Measurements from ENCODE around the gene ACSL1.
"Not testable (repeated sequence)": the region's sequence is repeated elsewhere in the genome, so short reads cannot be mapped to it uniquely, and the experiment has no call there.

Gene ACSL1

DNA sequence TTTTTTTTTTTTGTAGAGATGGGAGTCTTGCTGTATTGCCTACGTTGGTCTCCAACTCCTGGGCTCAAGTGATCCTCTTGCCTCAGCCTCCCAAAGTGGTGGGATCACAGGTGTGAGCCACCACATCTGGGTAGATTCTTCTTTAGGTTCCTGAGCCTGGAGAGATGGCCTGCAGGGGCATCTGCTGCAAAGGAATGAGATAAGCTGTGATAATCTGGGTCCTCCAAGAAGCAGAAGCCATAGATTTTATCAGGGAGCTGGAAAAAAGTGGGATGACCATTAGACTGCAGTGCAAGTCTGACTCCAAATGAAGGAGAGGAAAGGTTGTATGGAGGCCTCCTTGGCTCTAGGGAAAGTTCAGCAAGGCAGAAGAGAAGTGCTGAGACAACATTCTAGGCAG, 19.0 kb upstream of the ACSL1 start:
- in situ Hi-C loops (cut with MboI; ENCODE audit: low sequenced_read_pairs) = no loop called here

DNA sequence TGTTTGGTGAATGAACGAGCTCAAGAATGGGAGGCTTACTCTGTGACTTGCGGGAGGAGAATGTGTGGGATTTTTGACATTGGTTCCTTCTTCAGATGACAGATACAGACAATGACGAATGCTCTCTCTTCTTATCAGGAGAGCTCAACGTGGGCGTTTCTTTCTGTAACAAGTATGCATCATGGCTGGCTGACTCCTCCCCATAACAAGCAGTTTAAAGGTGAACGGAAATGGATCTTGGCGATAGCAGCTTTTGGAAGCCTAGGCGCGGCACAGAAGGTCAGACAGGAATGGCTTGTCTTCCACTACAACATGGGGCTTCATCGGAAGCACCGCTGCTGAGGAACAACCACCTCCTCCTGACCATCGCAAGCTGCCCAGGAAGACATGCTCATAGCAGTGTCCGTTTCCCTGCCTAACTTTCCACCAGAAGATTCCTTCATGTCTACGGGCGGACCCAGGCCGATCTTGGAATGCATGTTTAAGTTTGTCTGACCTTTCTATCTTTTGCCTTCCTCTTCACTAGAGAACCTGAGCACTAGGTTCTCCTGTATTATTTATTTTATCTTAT, 18.3 kb upstream of the ACSL1 start:
- in situ Hi-C loops (cut with MboI; ENCODE audit: low sequenced_read_pairs) = no loop called here

DNA sequence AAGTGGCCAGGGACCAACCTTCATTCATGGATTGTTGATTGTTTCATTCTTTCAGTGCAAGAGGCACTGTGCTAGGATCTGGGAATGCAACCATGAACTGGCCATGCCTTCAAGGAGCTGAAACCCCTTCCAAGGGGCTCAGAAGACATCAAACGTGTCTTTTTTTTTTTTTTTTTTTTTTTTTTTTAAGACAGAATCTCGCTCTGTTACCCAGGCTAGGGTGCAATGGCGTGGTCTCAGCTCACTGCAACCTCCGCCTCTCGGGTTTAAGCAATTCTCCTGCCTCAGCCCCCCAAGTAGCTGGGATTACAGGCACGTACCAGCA, 13.3 kb upstream of the ACSL1 start:
- in situ Hi-C loops (cut with MboI; ENCODE audit: low sequenced_read_pairs) = not testable (repeated sequence)

DNA sequence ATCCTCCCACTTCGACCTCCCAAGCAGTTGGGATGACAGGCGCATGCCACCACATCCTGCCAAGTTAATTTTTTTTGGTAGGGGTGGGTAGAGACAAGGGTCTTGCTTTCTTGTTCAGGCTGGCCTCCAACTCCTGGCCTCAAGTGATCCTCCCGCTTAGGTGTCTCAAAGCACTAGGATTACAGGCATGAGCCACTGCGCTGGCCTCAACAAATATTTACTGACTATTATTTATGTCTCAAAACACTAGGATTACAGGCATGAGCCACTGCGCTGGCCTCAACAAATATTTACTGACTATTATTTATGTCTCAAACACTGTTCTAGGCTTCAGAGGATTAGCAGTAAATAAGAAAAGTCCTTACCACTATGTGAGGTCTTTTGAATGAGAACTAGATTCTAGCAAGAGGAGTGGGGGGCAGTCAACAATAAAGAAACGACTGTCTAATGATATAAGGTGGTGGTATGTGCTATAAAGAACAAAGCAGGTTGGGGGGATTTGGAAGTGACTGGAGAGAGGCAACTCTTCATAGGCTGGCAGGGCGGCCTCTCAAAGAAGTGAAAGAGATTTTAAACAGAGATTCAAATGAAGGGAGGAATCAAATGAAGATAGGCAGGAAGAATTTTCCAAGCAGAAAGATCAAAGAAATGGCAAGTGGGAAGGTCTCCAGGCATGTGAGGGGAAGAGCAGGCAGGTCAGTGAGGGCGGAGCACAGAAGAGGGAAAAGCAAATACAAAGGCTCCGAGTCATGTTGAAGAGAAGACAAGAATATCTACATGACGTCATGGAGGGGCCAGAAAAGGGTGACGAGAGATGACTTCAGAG, 12.7 kb upstream of the ACSL1 start:
- in situ Hi-C loops (cut with MboI; ENCODE audit: low sequenced_read_pairs) = no loop called here

DNA sequence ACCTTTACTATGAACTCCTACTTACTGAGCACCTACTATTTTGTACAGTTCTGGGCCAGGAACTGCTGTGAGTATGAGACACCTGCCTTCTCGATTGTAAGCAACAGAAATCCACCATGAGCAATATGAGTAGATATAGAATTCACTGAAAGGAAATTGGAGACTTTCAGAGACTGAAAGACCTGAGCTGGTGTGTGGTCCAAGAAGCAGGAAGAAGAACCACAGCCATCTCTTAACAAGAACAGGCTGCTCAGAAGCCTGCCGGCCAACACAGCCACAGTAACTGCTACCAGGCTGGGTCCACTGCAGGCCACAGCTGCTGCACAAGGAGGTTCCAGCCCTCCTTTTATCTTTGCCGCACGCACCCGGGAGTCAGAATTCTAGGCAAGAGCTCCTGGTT, 10.8 kb upstream of the ACSL1 start:
- in situ Hi-C loops (cut with MboI; ENCODE audit: low sequenced_read_pairs) = no loop called here

DNA sequence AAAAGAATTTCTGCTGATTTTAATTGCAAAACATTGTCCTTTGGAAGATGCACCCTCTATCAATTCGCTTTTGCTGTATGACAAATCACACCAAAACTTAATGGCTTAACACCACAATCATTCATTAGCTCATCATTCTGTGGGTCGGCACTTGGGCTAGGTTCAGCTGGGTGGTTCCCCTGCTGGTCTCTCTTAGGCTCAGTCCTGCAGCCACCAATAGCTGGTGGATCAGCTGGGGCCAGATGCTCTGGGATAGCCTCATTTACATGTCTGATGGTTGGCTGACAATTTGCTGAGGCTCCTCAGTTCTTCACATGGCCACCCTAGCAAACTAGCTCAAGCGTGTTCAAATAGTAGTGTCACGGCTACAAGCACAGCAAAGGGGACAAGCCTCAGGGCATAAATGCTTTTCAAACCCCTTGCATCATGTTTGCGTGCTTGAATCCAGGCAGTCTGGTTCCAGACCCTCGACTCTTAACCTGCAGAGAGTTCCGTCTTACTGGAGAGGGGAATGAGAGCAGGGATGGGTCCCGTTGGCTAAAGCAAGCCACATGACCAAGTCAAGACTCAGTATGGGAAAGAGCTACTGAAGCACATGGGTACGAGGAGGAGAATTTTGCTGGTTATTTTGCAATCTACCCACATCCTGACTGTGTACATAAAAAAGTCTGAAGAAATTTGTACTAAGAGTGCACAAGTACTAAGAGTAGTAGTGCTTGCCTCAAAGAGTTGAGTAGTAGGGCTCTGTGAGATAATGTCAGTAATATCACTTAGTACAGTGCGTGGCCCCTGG, 7.5 kb upstream of the ACSL1 start:
- in situ Hi-C loops (cut with MboI; ENCODE audit: low sequenced_read_pairs) = no loop called here

DNA sequence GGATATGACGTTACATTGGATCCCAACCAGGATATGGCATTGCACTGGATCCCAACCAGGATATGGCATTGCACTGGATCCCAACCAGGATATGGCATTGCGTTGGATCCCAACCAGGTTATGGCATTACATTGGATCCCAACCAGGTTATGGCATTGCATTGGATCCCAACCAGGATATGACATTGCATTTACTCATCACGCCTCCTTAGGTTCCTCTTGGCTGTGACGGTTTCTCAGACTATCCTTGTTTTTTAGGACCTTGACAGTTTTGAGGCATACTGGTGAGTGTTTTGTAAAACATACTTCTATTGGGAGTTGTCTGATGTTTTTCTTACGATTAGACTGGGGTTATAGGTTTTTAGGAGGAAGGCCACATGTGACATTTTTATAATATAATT, 5.4 kb upstream of the ACSL1 start:
- in situ Hi-C loops (cut with MboI; ENCODE audit: low sequenced_read_pairs) = no loop called here

DNA sequence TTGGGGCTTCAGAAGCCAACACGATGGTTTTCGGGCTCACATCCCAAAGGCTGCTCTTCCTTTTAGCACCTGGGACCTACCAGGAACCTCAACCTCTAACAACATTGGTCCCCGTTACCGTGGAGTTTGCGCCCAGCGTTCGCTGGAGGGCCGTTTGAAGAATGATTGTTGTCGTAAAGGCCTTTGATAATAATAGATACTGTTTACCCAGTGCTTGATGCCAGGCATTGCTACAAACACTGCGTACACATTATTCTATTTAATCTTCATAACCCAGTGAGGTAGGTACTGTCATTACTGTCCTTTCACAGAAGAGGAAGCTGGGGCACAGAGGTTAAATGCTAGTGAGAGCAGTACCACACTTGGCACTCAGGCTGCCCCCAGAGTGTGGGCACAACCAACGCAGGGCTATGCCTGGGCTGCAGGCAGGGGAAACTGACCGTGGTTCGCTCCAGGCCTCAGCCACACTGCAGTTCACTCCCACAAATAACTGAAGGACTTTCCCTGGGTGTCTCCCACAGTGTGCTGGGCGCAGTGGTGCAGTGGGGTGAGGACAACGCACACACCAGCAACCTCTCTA, 1.0 kb upstream of the ACSL1 start:
- in situ Hi-C loops (cut with MboI; ENCODE audit: low sequenced_read_pairs) = no loop called here

DNA sequence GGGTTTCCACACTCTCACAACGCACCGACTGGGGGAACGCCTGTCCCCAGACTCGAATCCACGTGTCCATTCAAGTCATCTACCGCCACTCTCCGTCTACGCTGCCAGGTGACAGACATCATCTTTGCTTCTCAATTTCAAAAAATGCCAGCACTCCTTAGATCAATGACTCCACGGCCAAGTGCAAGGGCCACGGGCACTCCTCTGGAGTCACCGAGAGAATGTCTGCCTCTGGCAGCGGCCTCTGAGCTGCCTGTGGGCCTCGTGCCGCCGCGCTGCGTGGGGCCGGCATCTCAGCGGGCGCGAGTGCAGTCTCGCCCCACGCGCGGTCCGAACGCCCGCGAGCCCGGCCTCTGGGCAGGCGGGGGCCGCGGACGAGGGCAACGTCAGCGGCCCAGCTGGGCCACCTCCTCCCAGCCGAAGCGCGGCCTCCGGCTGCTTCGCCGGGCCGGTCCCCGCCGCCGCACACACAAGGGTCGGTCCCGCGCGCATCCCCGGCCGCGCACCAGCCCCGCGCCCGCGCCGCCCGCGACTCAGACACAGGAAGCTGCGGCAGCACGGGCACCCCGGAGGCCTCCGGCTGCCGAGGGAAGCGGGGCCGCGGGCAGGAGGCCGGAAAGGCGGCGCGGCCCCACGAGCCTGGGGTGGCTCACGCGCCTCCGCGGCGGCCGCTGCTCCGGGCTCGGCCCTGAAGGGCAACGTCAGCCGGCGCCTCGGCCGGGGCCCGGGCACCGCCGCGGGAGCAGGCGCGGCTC, 450 bp downstream of the ACSL1 start:
- in situ Hi-C loops (cut with MboI; ENCODE audit: low sequenced_read_pairs) = no loop called here

DNA sequence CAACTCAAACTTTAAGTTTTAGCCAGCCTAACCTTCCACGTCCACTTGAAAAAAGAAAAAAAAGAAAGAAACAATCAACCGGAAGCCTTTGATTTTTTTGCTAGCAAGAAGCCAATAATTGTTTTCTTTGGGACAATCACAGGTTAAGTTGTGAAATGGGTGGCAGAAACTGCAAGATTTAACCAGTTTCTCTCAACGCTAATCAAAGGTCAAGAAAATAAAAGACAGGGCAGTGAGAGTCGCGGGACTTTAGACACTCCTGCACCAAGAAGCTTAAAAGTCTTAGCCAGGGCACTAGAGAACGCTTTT, 1.0 kb downstream of the ACSL1 start:
- in situ Hi-C loops (cut with MboI; ENCODE audit: low sequenced_read_pairs) = no loop called here

DNA sequence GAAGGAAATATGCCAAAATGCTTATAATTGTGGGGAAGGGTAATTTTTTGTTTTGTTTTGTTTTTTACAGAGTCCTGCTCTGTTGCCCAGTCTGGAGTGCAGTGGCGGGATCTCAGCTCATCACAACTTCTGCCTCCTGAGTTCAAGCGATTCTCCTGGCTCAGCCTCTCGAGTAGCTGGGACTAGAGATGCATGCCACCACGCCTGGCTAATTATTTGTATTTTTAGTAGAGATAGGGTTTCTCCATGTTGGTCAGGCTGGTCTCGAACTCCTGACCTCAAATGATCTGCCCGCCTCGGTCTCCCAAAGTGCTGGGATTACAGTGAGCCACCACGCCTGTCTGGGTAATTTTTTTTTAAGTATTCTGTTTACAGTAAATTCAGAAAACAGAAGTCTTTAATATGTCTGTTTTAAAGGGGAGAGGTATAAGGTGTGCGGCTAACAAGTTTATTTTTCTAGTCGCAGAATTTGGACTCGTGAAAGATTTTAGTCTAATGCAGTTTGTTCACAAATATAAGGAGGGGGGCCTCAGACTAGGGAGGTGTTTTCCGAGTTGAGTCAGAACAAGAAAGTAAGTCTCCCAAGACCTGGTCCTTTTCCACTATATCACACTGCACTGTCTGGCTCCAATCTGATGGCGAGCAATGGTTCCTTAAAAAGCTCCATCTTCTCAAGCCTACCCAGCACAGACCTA, 1.5 kb downstream of the ACSL1 start:
- in situ Hi-C loops (cut with MboI; ENCODE audit: low sequenced_read_pairs) = no loop called here

DNA sequence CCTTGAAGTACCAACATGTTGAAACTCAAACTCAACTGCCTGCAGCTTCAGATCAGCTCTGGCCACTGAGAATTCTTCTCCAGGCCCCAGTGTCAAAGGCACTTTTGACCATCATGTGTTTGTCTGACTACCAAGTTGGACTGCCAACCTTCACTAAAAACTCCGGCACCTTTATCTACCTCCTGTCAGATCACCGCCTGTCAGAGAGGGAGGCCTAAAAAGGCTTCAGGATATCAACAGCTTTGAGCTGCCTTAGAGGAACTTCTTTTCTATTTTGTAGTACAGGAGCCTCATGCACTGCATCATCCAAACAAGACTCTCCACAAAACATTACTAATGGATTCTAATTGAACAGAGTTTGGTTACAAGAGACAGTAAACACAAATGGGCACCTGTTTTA, 2.8 kb downstream of the ACSL1 start:
- in situ Hi-C loops (cut with MboI; ENCODE audit: low sequenced_read_pairs) = no loop called here

DNA sequence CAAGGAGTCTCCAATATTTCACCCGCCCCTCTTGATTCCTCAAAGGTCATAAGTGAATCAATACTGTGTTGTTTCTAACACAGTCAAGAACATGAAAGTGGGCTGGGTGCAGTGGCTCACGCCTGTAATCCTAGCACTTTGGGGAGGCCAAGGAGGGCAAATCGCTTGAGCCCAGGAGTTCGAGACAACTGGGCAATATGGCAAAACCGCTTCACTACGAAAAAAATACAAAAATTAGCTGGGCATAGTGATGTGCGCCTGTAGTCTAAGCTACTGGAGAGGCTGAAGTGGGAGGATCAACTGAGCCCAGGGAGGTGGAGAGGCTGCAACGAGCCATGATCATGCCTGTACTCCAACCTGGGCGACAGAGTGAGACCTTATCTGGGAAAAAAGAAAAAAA, 3.4 kb downstream of the ACSL1 start:
- in situ Hi-C loops (cut with MboI; ENCODE audit: low sequenced_read_pairs) = no loop called here

DNA sequence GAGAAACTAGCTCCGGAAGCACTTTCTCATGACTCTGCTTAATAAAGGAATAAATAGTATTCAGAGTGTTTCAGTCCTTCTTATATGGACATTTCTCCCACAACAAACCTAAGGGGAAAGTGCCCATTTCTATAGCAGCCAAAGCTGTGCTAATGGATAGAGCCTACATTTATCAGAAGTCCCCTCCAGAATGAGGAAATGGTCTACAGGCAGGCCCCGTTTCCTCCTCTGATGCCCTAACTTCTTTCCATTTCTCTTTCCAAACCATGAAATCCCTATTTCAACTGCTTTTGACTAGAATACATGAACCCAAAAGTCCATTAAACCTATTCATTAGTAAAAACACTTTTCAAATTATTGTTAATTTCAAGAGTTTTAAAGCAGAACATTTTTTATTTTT, 4.5 kb downstream of the ACSL1 start:
- in situ Hi-C loops (cut with MboI; ENCODE audit: low sequenced_read_pairs) = no loop called here

DNA sequence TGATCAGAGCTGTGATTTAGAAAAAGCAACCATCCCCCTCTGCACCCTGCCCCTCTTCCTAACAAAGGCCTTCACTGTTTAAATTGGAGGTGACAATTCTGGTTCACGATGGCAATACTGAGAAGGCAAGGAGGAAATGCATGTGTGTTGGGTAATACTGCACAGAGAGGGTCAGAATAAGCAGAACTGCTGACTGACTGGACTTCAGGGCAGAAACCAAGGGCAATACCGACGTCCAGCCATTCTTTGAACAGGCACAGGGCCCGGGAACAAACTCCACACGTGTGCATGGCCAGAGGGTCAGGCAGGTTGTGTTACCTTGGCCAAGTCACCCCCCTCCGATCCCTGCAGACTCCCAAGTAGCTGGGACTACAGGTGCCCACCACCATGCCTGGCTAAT, 6.0 kb downstream of the ACSL1 start:
- in situ Hi-C loops (cut with MboI; ENCODE audit: low sequenced_read_pairs) = no loop called here

DNA sequence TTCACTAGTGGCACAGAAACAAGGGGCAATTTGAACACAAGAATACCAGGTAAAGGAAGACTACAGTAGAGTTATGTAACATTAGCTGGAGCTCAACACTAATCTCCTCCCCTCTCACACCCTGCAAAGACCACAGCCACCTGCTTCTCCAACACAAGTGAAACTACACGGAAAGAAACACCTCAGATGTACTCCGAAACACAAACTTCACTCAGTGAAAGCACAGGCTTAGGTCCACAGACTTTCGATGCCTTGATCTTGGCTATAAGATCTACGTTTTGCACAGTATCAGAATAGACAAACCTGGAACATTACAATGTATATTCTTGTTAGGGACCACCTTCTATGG, 7.6 kb downstream of the ACSL1 start:
- in situ Hi-C loops (cut with MboI; ENCODE audit: low sequenced_read_pairs) = no loop called here

DNA sequence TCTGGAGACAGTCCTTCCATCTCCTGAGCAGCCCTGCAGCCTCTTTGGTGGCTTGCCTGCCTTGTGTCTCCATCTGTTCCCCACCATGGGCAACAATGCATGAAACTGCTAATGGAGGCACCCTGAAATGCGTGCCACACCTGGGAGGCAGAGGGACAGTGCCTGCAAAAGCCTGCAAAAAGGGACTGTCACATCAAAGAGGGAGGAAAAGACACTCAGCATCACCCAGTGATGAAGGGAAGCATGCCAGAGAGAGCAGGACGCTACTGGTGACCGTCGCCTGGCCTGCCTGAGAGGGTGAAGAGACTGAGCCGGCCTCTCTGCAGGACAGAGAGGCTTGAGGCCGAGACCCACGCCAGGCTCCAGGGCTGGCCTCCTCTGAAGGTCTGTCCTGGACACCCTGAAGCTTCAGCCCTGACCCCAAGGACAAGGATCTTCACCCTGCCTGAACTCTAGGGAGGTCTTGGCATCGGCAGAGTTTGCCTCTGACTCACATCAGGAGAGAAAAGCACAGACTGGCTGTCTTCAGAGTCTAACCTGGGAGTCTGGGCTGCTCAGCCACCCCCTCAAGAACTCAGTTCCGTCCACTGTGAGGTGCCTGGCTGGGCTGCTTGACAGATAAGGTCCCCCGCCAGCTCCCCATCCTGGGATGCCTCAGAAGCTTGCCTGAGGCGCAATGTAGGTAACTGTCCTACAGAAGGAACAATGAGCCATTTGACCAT, 8.1 kb downstream of the ACSL1 start:
- in situ Hi-C loops (cut with MboI; ENCODE audit: low sequenced_read_pairs) = no loop called here

DNA sequence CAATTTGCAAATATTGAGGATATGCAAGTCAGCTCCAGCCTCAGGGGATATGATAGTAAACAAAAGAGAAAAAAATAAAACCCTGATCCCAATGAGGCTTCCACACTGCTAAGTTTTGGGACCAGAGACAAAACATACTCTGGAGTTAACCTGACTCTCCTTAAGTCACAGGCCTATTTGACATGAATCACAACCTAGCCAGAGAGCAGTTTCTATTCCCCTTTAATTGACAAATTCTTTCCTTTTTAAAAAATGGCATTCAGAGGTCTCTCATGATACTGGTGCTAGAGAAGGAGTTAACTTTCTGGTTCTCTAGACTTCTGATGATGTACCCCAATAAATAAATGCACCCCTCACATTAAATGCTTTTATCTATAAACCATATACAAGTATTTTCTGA, 8.8 kb downstream of the ACSL1 start:
- in situ Hi-C loops (cut with MboI; ENCODE audit: low sequenced_read_pairs) = no loop called here

DNA sequence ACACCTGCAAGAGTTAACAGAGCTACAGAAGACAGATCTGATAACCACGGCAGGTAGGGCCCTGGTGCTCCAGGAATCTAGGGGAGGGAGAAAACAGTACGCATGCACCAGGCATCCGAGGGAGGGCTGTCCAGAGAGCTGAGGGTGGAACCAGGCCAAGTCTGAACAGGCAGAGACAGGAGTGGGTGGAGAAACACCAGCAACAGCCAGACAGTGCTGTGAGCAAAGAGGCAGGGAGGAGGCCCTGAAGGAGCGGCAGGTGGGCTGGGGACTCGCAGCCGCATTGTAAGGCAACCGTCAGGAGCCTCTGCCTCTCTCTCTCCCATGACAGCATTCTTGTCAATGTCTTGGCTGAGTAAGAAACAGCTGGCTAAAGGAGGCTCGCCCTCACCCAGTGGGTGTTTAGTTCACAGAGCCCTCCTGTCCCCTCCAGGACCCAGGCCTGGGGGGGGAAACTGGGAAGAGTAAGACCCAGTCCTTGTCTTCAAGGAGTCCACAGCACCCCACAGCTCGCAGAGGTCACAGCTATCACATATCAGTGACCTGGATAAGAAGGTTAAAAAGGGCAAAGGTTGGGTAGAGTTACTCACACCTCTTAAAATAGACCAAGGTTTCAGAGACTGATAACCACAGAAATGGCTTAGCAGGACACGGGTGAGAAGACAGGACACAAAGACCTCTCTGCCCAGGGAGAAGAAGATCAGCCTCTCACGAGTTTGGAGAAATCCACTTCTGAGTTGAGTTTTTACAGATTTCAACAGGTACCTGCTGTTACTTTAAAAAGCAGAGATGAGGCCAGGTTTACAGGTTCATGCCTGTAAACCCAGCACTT, 10.5 kb downstream of the ACSL1 start:
- in situ Hi-C loops (cut with MboI; ENCODE audit: low sequenced_read_pairs) = no loop called here

All from HL-60/S4 treated with phorbol 12-myristate 13-acetate at 8.2 ng/mL for 4 days and 3 days (cell line).